GM18502 (cell line): Measurements from ENCODE around the gene CBX6.
"Not testable (repeated sequence)": the region's sequence is repeated elsewhere in the genome, so short reads cannot be mapped to it uniquely, and the experiment has no call there.

Source experiments
- ATAC-seq: cut with Tn5 transposase; IDR thresholded peaks from one replicate; pipeline ENCODE4 v1.9.1; 2021; ENCODE audit warnings: mild to moderate bottlenecking; ENCODE audit not compliant: unreplicated experiment, poor library complexity

CBX6 gene

DNA sequence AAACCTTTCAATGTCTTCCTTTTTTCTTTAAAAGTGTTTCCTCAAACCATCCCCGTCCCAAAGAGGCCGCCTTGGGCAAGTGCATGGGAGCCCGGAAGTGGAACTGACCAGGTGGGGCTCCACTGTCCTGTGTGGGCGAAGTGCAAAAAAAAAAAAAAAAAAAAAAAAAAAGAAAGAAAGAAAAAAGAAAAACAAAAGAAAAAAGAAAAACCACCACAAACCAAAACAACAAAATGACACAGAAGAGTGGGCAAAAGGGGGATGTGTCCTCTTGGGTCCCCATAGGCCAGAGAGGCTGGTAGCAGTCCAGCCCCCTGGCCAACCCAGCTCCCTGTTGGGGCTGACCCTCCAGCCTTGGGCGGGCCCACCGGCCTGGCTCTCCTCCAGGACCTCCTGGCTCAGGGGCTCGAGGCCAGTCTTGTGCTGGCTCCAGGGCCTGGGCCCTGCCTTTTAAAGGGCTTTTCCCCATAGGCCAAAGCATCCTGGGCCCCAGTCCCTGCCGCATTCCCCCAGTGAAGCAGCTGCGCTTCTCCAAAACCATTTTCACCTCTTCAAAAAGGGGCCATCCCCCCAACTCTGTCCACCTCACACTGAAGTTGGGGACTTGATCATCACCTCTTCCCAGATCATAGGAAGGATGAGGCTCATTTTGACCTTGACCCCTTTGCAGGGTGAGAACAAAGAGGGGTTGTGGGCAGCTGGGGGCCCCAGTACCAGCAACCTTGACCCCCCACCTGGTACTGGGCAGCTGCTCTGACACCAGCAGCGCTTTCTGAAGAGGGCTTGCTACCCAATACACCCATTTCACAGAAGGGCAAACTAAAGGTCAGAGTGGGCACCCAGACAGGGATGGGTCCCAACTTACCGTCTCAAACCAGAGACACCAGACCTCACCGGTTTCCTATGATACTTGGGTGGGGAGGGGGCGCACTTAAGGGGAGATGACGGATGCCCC, 9.4 kb downstream of the CBX6 start:
- no peak for ATAC-seq

DNA sequence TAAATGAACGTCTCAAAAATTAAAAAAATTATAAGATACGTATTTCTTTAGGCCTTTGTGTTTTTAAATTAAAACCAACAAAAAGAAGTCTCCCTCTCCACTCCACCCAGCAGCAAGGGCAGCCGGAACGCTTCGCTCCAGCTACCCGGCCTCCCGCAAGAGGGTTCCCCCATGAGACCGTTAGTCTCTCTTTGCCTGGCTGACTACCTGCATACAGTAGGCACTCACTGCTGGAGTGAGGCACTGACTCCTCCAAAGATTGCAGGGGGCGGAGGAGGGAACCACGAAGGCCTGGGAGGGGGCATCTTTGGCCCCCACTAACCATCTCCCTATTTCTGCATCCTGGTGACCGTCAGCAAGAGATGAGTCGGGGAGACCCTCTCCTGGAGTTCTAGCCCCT, 10.1 kb downstream of the CBX6 start:
- no peak for ATAC-seq

DNA sequence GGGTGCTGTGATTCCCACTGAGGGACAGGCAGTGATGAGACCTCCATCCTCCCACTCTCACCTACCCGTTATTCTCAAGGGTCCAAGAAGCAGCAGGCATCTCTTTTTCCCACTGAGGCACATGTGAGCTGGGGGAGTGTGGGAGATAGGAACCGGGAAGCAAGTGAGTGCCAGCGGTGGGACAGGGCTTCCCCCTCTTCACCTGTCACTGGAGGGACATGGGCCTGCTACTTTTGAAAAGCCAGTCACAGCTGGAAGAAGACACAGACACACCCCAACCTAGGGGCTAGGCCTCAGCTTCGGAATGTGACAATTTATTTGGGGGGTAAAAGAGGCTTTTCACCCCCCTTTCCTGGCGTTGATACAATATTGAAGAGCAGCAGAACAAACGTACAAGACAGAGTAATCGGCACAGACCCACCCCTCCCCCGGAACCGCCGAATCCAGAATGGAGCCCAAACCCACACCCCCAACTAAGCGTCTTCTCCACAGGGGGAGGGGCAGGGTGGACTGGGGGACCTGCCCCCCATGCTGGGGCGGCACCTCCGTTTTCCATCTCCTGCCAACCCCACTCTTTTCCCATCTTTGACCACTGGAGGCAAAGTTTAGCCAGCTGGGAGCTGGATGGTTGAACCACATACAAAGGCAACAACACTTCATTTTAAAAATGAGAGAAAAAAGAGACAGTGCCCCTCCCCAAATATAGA, 10.7 kb downstream of the CBX6 start:
- no peak for ATAC-seq

DNA sequence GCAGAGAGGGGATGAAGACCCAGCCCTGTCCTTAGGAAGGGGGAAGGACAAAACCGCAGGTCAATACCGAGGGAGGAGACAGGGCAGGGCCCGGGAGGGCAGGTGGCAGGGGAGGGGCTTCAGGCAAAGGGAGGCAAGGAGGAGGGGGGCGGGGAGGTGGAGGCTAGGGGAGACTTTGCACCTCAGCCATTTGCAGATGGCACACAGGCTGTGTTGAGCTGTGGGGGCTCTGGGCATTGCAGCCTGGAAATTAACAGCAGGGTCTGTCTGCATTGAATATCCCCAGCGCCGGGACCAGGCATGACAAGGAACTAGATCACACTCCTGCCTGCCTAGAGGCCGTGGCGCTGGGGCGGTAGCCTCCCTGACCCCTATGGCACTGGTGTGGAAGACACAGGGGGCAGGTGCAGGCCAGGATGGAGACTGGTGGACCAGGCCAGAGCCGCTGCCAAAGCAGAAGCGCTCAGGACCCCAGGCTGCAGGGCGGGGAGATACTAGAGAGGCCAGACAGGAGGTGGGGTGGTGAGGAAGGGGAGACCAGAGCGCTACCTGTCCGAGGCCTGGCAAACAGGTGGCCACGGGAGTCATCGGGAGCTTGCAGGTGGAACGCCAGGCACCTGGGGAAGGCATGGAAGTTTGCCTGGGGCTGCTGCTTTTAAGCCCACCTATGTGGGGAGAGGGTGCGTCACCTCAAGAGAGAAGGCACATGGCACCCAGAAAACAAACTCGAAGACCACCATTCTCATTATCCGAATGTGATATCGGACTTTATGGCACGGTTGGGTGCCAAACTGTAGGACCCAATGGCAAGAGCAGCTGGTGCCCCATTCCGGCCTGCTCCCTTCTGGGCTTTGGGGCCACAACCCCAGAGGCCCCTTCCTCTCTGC, 11.5 kb downstream of the CBX6 start:
- no peak for ATAC-seq

DNA sequence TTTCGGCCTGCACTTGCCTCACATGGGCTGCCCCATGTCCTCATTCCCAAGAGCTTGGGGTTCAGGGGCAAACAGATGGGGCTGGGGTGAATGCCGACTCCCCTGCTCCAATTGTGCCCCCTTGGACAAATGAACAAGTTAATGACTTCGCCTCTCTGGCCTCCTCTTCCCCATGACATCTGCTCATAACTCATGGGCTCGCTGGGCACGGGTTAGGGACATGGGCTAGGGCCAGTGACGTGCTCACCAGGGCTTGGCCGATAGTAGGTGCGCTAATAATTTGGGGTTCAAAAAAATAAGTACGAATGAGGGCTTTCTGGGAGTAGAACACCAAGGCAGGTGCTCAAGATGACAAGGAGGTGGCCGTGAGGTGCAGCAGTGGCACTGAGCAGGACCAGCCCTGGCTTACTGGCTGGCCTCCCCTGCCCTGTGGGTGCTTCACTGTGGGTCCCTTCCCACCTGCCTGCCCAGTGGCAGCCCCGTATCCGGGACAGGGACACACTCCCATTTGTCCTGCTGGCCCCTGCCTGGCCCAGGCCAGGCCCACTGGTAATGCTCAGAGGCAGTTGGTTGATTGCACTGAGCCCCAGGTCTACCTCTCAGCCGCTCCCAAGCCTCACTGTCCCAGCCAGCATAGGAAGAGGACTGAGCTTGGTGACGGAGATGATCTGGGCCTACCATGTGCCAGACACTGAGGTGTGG, 12.3 kb downstream of the CBX6 start:
- no peak for ATAC-seq

DNA sequence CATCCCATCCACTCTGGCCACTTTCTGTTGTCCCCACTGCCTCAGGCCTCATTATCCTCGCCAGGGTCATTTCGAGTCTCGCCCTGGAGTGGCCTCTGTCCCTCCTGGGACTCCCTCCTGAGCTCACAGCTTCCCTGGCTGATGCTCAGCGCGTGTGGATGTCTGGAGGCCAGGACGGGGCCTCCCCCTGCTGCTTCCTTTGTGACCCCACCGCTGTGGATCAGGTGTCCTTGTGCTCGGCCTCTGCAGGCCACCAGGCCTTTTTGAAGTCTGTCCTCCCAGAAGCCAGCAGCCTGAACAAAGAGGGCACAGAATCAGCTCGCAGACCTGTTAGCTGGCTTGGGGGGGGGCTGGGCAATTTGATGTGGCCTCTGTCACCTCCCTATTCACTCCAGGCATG, 13.5 kb downstream of the CBX6 start:
- ATAC-seq, result no peak

DNA sequence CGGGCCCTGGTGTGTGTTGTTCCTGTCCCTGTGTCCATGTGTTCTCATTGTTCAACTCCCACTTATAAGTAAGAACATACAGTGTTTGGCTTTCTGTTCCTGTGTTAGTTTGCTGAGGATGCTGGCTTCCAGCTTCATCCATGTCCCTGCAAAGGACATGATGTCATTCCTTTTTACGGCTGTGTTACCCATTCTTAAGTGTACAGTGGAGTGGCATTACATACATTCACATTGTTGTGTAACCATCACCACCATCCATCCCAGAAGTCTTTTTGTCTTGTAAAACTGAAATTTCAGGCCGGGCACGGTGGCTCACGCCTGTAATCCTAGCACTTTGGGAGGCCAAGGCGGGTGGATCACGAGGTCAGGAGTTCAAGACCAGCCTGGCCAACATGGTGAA, 17.5 kb downstream of the CBX6 start:
- not testable (repeated sequence) for ATAC-seq

DNA sequence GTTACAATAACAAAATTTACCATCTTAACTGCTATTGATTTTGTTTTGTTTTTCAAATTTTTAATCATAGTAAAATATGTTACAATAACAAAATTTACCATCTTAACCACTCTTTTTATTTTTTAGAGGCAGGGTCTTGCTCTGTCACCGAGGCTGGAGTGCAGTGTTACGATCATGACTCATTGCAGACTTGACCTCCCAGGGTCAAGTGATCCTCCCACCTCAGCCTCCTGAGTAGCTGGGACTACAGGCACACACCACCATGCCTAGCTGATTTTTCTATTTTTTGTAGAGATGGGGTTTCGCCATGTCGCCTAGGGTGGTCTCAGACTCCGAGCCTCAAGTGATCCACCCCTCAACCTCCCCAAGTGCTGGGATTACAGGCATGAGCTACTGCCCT, 18.1 kb downstream of the CBX6 start:
- not testable (repeated sequence) for ATAC-seq

DNA sequence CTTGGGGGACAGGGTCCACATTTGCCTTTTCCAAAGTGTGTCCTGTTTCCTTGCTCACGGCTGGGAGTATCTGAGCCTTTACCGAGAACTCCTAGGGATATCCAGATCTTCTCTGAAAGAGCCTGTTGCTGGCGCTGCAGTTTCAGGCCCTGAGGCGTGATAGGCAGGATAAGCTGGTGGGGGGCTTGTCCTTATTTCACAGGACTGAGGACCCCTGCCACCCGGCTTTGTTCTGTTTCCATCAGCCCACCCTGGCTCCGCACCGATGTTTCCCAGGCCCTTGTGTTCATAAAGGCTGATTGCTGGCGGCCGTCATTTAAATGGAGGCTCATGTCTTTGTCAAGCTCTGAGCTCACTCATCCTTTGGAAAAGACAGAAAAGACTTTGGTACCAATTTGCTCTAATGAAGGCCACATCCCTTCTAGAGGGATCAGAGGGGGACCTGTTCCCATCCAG, 18.8 kb downstream of the CBX6 start:
- no peak for ATAC-seq

DNA sequence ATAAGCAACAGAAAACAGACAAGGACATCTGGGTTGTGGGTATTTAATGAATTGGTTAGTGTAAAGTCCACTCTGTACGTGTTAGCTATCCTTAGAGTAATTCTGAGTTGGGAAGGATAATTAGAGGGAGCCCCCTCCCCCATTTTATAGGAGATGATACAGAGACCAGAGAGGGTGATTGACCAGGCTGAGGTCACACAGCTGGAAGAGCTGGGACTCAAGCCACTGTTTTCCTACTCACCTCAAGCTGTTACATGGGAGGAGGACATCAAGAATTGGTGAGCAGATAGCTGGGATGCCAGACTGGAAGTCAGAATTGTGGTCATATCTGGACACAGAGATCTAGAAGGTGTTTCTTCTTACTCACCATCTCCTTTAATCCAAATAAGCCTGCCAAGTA, 19.5 kb downstream of the CBX6 start:
- no peak for ATAC-seq

DNA sequence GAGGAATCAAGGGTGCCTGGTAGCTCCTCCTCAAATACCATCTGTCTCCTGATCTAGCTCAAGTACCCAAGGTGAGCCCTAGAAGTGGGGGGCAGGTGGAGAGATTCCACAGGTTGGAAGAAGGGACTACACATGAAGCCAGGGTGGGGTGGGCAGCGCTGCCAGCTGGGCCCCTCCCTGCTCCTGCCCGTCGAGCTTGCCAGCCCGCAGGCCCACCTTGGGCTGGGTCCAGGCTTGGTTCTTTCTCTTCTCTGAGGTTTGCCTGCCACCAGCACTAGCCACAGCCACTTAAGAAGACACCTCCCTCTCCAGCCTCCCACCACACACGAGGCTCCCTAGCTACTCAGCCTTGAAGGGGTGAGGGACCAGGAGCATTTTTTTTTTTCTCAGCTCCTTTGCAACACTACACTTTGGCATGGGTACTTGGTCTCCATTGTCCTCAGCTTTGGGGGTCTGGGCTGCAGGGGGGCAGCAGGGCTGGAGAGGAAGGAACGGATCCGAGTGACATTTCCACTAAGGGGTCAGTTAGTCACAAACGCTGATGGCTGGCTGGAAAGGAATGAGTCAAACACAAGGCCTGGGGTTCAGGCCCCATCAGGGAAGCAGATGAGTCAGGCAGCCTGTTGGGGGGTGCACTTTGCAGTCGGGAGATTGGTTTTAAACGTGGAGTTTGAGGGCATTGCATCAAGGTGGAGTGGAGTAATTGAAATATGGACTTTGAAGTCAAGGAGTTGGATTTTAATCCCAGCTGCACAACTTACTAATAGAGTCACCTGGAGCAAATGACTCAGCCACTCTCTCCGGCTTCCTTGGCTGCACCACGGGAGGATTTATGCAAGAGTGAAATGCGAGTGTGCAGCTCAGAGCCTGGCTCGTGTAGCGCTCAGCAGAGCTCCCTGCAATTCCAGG, 20.8 kb downstream of the CBX6 start:
- ATAC-seq, result no peak

DNA sequence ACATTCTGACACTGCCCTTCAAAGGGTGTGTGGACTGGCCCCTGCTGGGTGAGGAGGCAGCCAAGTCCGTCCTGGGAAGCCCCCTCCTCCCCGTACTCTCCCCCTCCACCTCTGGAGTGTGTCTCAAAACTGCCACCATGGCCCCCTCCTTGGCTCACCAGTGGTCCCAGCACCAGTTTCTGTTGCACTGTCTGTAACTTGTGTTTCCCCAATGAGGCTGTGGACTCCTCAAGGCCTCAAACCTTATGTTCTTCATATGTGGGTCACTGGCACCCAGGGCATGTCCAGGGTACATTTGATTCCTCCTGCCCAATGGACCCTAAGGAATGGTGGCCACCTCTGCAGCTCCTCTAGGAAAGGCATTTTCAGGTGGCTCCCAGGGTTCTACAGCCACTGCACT, 21.6 kb downstream of the CBX6 start:
- no peak for ATAC-seq

DNA sequence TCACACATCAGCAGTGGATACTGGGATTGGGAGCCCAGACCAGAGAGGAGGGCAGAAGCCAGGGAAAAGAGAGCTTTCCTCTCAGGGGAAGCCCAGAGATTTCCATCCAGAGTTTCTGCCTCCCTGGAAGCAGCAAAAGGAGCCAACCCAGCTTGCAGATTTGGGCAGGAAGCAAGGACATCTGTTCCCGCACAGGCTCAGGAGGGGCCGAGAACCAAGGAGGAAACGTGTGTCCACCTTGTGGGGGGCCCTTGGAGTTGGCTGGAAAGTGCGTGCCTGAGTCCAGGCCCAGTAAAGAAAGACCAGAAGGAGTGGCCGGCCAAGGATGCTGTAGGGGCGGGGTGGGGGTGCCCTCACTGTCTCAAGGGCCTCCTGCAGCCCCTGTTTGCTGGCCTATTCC, 22.2 kb downstream of the CBX6 start:
- no peak for ATAC-seq

DNA sequence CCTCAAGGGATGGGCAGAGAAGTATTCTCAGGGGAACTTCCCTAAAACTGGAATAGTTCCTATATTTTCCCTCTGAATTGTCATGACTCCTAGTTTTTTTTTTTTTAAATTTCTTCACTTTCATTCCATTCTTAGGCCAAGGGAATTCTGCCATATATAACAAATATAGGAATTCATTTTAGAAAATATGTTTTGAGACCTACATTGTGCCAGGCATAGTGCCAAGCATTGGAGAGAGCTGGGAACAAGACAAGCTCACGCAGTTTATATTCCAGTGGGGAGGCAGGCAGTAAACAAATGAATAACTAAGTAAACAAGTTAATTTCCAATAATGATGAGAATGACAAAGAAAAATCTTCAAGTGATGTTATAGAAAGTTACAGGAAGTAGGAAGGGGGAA, 25.6 kb downstream of the CBX6 start:
- ATAC-seq, result no peak

DNA sequence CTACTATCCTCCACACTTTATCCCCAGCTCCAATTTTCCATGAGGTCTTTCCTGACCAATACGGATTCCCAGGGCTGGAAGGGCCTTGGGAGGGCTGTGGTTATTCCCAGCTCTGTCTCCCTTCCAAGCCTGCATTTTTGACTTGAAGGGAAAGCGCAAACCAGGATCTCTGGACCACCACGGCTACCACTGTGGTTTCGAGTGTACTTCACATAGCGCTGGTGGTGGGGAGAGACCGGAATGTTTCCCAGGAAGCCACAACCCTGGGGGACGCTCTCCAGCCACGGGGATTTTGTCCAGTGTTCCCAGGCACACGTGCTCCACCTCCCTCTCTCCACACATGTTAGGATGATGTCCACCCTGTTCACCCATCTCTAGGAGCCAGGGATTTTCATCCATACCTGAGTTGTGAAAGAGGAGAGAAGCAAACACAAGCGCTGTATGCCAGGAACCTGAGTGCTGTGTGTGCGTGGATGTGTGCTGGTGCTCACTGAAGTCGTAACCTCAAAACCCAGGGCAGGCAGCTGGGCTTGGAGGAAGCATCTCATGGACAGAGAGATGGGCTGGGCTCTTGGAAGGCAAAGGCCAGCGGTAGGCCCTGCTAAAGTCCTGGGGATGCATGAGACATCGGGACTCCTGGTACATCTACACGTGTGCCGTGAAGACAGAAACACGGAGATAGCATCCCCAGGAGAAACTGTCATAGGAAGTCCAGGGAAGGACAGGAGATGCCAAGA, 26.8 kb downstream of the CBX6 start:
- no peak for ATAC-seq

DNA sequence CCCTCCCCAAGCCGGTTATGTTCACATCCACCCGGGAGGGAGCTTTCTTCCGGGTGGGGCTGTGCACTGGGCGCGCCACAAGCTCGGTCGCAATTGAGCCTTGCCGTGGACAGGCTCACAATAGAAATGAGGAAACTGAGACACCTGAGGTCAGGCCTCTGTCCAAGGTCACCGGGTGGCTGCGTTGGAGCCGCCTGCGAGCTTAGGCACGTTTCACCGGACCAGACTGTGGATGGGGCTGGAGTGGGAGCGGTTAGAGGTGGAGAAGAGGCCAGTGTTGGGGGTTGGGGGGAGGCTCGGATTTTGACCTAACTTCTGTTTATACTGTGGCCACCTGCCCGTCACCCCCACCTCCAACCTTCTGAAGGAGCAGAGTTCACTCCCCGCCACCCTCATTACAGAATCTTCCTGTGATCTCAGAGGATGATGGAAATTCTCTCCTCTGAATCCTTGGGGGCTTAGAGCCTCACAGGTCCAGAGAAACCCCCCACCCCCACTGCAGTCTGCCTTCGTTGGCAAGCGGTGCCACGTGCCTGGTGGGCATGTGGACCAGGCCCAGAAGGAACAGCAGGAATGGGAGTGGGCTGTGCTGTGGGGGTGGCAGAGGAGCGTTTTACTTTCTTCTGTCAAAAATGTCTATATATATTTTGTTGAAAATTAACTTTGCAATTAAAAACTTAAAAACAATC, 27.6 kb downstream of the CBX6 start:
- ATAC-seq, result no peak

DNA sequence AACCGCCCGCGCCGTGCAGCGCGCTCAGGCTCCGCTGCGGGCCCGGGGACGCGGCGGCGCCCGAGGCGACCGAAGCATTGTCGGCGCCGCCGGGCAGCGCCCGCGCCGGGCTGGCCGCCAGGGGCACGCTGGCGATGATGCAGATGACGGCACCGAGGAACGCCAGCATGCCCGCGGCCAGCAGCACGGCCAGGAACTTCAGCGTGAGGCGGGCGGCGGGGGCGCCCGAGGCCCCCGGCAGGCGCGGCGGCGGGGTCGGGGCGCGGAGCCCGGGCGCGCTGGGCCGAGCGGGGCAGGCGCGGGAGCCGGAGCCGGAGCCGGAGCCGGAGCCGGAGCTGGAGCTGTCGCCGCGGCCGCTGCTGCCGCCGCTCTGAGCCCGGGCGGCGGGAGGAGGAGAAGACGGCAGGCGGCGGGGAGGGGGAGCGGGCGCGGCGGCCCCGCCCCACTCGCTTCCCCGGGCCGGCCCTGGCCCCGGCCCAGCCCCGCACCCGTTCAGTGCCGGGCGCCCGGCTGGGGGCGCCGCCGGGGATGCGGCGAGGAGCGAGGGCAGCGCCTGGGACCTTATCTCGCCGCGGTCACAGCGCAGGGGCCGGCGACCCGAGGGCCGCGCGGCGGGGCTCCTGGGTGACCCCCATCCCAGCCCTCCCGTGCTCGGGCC, 28.2 kb downstream of the CBX6 start, which contains the start of gene NPTXR:
Gene NPTXR (minus strand): TSS at position 372 of the 658 bp plus-strand sequence.
- ATAC-seq, result no peak
